Mesendoderm (in vitro differentiated cells): Measurements from ENCODE around the gene PPP4R1.
"Not testable (repeated sequence)": the region's sequence is repeated elsewhere in the genome, so short reads cannot be mapped to it uniquely, and the experiment has no call there.

Experiments
- DNase-seq: peaks from one replicate; pipeline ENCODE4 v3.0.0; 2013
- H2AK5ac ChIP-seq: 2 replicates; pipeline ENCODE4 v1.6.1; 2013; ENCODE audit warnings: low read length, inconsistent platforms
- H2BK120ac ChIP-seq: 2 replicates; pipeline ENCODE4 v1.6.1; 2013; ENCODE audit warnings: low read depth, mild to moderate bottlenecking, low read length, moderate library complexity, mixed read lengths
- H2BK15ac ChIP-seq: replicated peaks from 2 replicates; pipeline ENCODE4 v1.6.1; 2013; ENCODE audit warnings: low read depth, mild to moderate bottlenecking, moderate library complexity
- H2BK5ac ChIP-seq: 2 replicates; pipeline ENCODE4 v1.6.1; 2013; ENCODE audit warnings: low read length, inconsistent platforms
- H3K18ac ChIP-seq: 2 replicates; pipeline ENCODE4 v1.6.1; 2013; ENCODE audit warnings: mild to moderate bottlenecking, low read length, mixed read lengths
- H3K23ac ChIP-seq: one replicate; pipeline ENCODE4 v1.6.1; 2013; ENCODE audit warnings: low read length
- H3K27ac ChIP-seq: 2 replicates; pipeline ENCODE4 v1.5.1; 2013; ENCODE audit warnings: low read depth, mild to moderate bottlenecking, inconsistent platforms, low read length, moderate library complexity
- H3K27me3 ChIP-seq: 2 replicates; pipeline ENCODE4 v1.6.1; 2013; ENCODE audit warnings: low read length, control low read depth, mild to moderate bottlenecking, inconsistent platforms; ENCODE audit not compliant: insufficient read depth, poor library complexity
- H3K36me3 ChIP-seq: 2 replicates; pipeline ENCODE4 v1.6.1; 2013; ENCODE audit warnings: low read length, inconsistent platforms; ENCODE audit not compliant: control insufficient read depth, insufficient read depth
- H3K4ac ChIP-seq: one replicate; pipeline ENCODE4 v1.6.1; 2013; ENCODE audit warnings: low read depth, mild to moderate bottlenecking, low read length, moderate library complexity
- H3K4me1 ChIP-seq: 2 replicates; pipeline ENCODE4 v1.6.1; 2013; ENCODE audit warnings: low read depth, low read length, inconsistent platforms; ENCODE audit not compliant: control insufficient read depth
- H3K4me2 ChIP-seq: 2 replicates; pipeline ENCODE4 v1.6.1; 2013; ENCODE audit warnings: low read length
- H3K4me3 ChIP-seq: 2 replicates; pipeline ENCODE4 v1.5.1; 2013; ENCODE audit warnings: mild to moderate bottlenecking, low read length
- H3K56ac ChIP-seq: one replicate; pipeline ENCODE4 v1.6.1; 2013; ENCODE audit warnings: low read length
- H3K79me1 ChIP-seq: 2 replicates; pipeline ENCODE4 v1.6.1; 2013; ENCODE audit warnings: low read length, inconsistent platforms
- H3K79me2 ChIP-seq: 2 replicates; pipeline ENCODE4 v1.6.1; 2013; ENCODE audit warnings: mild to moderate bottlenecking, low read length; ENCODE audit not compliant: control insufficient read depth, insufficient read depth
- H3K9ac ChIP-seq: 2 replicates; pipeline ENCODE4 v1.6.1; 2013; ENCODE audit warnings: low read length, inconsistent platforms
- H4K5ac ChIP-seq: one replicate; pipeline ENCODE4 v1.6.1; 2013; ENCODE audit warnings: low read length
- H4K8ac ChIP-seq: one replicate; pipeline ENCODE4 v1.6.1; 2013; ENCODE audit warnings: low read depth, mild to moderate bottlenecking, control low read depth, low read length, moderate library complexity
- WGBS: extraction: QIAGEN DNeasy Blood & Tissue Kit; methylation state at CpG from one replicate; pipeline ENCODE4 v1.1.7; 2013; ENCODE audit warnings: low lambda C conversion rate, missing lambda C conversion rate; ENCODE audit not compliant: insufficient coverage; ENCODE audit errors: extremely low coverage; 5-methylcytosine and 5-hydroxymethylcytosine counted together

Gene PPP4R1

GRCh38 chr18:9609190-9609589 lies 5.2 kb downstream of the PPP4R1 start:
- no peak overlapping the region for H3K23ac ChIP-seq
- H3K56ac ChIP-seq = no peak overlapping the region
- H3K4me1 ChIP-seq = peaks cover 1% of the 10 kb centered on the region
- no peak overlapping the region for H3K4me3 ChIP-seq
- H4K5ac ChIP-seq = no peak overlapping the region
- peaks cover 56% of the 10 kb centered on the region for H3K79me2 ChIP-seq
- H3K27me3 ChIP-seq = no peaks in the 10 kb centered on the region
- DNase-seq = no peak
- H3K9ac ChIP-seq = no peak overlapping the region
- no peak overlapping the region for H3K4me2 ChIP-seq
- H2BK5ac ChIP-seq = no peak overlapping the region
- no CpG with 5 or more reads among the region's 7 CpGs for WGBS
- no peak overlapping the region for H2BK120ac ChIP-seq
- H3K27ac ChIP-seq = no peak overlapping the region
- H2AK5ac ChIP-seq = no peak overlapping the region
- no peak overlapping the region for H4K8ac ChIP-seq
- peaks cover 3% of the 10 kb centered on the region for H3K36me3 ChIP-seq
- no peak overlapping the region for H3K4ac ChIP-seq
- no peak overlapping the region for H2BK15ac ChIP-seq
- peak overlapping the region; percentile 84 for H3K18ac ChIP-seq
- H3K79me1 ChIP-seq = peaks cover 6% of the 10 kb centered on the region

GRCh38 chr18:9608728-9609127 lies 5.6 kb downstream of the PPP4R1 start:
- Histone ChIP-seq H3K79me2 (peaks cover 57% of the 10 kb centered on the region), H3K4ac (no peak overlapping the region), H2BK5ac (no peak overlapping the region), H3K4me1 (peaks cover 1% of the 10 kb centered on the region), H2BK15ac (no peak overlapping the region), H2AK5ac (no peak overlapping the region), H2BK120ac (no peak overlapping the region), H4K5ac (no peak overlapping the region), H3K36me3 (peaks cover 3% of the 10 kb centered on the region), H3K4me2 (no peak overlapping the region), H3K4me3 (no peak overlapping the region), H3K27ac (no peak overlapping the region), H3K18ac (no peak overlapping the region), H3K27me3 (no peaks in the 10 kb centered on the region), H3K23ac (no peak overlapping the region), H3K56ac (no peak overlapping the region), H3K9ac (no peak overlapping the region), H4K8ac (no peak overlapping the region), H3K79me1 (peaks cover 7% of the 10 kb centered on the region)
- no peak for DNase-seq
- no CpG with 5 or more reads among the region's 1 CpG for WGBS

- Histone ChIP-seq H3K4me2 (no peak overlapping the region), H3K4me1 (peaks cover 1% of the 10 kb centered on the region), H3K18ac (no peak overlapping the region), H3K27ac (no peak overlapping the region), H2BK5ac (no peak overlapping the region), H3K27me3 (no peaks in the 10 kb centered on the region), H3K56ac (no peak overlapping the region), H3K36me3 (peaks cover 3% of the 10 kb centered on the region), H3K79me1 (peaks cover 9% of the 10 kb centered on the region), H3K4me3 (no peak overlapping the region), H3K9ac (no peak overlapping the region), H2BK15ac (no peak overlapping the region), H3K23ac (no peak overlapping the region), H4K5ac (no peak overlapping the region), H4K8ac (no peak overlapping the region), H3K4ac (no peak overlapping the region), H3K79me2 (peaks cover 56% of the 10 kb centered on the region), H2AK5ac (no peak overlapping the region), H2BK120ac (no peak overlapping the region)
- DNase-seq = no peak
Measured at GRCh38 chr18:9608298-9608697, 6.1 kb downstream of the PPP4R1 start.

- not testable (repeated sequence) for H3K9ac ChIP-seq, DNase-seq, H3K56ac ChIP-seq, H3K27ac ChIP-seq, H3K23ac ChIP-seq, H3K36me3 ChIP-seq, H2BK120ac ChIP-seq, H3K79me1 ChIP-seq, H3K4me1 ChIP-seq, H3K18ac ChIP-seq, H3K4me3 ChIP-seq, H4K8ac ChIP-seq, H4K5ac ChIP-seq, H3K27me3 ChIP-seq, H3K4ac ChIP-seq, H2AK5ac ChIP-seq, H2BK15ac ChIP-seq, H3K4me2 ChIP-seq, H2BK5ac ChIP-seq
- no CpG with 5 or more reads among the region's 5 CpGs for WGBS
- H3K79me2 ChIP-seq = peaks cover 47% of the 10 kb centered on the region
Measured at GRCh38 chr18:9607111-9607510, 7.2 kb downstream of the PPP4R1 start.

- Histone ChIP-seq H3K18ac (no peak overlapping the region), H3K27me3 (no peaks in the 10 kb centered on the region), H2BK120ac (no peak overlapping the region), H3K79me2 (peaks cover 42% of the 10 kb centered on the region), H2BK15ac (no peak overlapping the region), H3K9ac (no peak overlapping the region), H2BK5ac (no peak overlapping the region), H3K56ac (no peak overlapping the region), H3K23ac (no peak overlapping the region), H3K4ac (no peak overlapping the region), H2AK5ac (no peak overlapping the region), H3K4me2 (no peak overlapping the region), H4K5ac (no peak overlapping the region), H3K36me3 (peaks cover under 1% of the 10 kb centered on the region), H4K8ac (no peak overlapping the region), H3K4me1 (peaks cover 1% of the 10 kb centered on the region), H3K4me3 (no peak overlapping the region), H3K79me1 (peaks cover 6% of the 10 kb centered on the region), H3K27ac (no peak overlapping the region)
- no peak for DNase-seq
- no CpG with 5 or more reads among the region's 3 CpGs for WGBS
Measured at GRCh38 chr18:9606039-9606438, 8.3 kb downstream of the PPP4R1 start.

GRCh38 chr18:9604348-9604747 lies 10.0 kb downstream of the PPP4R1 start:
- Histone ChIP-seq H2BK15ac (no peak overlapping the region), H3K27ac (no peak overlapping the region), H2BK5ac (no peak overlapping the region), H3K18ac (no peak overlapping the region), H3K9ac (no peak overlapping the region), H3K36me3 (no peaks in the 10 kb centered on the region), H3K4me3 (no peak overlapping the region), H3K56ac (no peak overlapping the region), H4K5ac (no peak overlapping the region), H4K8ac (peak overlapping the region; percentile 6), H2BK120ac (no peak overlapping the region), H3K23ac (no peak overlapping the region), H3K27me3 (no peaks in the 10 kb centered on the region), H3K4ac (no peak overlapping the region), H3K4me1 (peaks cover 1% of the 10 kb centered on the region), H3K79me2 (peaks cover 40% of the 10 kb centered on the region), H2AK5ac (no peak overlapping the region), H3K4me2 (no peak overlapping the region), H3K79me1 (peaks cover 7% of the 10 kb centered on the region)
- WGBS = no CpG with 5 or more reads among the region's 2 CpGs
- no peak for DNase-seq
